GM18873 (cell line): ENCODE data around the gene HDGFL2.

ENCODE experiments used
- ATAC-seq: cut with Tn5 transposase; IDR thresholded peaks from one replicate; pipeline ENCODE4 v1.9.1; 2021; ENCODE audit warnings: mild to moderate bottlenecking, moderate library complexity, moderate number of reproducible peaks; ENCODE audit not compliant: unreplicated experiment, low FRiP score

Gene HDGFL2

GRCh38 chr19:4472174-4472974 lies at the start of gene HDGFL2:
Gene HDGFL2 (plus strand): TSS chr19:4472297. CDS start chr19:4472351, 54 bp downstream.
- no peak for ATAC-seq

DNA sequence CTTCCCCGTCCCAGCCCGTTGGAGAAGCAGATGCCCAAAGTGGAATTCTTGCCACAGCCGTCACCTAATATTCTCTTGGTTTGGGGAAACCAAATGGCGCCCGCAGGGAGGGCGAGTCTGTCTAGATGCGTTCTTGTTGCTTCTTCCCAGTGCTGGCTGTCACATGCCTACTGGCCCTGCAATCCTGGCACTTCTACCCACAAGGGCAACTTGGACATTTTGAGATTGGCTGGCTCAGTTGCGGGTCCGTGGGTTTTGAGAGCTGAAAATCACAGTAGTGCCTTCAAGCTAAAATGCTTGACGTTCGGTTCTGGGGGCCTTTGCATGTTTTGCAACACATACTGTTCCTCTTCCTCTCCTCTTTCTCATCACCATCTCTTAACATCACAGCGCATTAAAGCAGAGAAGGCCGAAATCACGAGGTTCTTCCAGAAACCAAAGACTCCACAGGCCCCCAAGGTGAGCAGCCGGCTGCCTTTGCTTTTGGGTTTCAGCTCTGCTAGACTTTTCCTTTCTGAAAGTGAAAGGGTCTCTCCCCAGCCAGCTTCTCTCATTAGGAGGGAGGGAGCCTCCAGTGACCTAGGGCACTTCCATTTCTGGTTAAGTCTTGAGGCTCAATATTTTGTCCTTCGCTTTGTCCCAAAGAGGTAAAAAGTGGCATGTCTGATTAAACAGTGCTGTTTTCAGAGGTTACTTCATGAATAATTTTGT lies 48.5 kb upstream of the HDGFL2 start:
- ATAC-seq = no peak

- ATAC-seq = no peak
Measured at GRCh38 chr19:4425537-4425936, 46.6 kb upstream of the HDGFL2 start.

- no peak for ATAC-seq
Measured at GRCh38 chr19:4428326-4428975, 43.6 kb upstream of the HDGFL2 start.

DNA sequence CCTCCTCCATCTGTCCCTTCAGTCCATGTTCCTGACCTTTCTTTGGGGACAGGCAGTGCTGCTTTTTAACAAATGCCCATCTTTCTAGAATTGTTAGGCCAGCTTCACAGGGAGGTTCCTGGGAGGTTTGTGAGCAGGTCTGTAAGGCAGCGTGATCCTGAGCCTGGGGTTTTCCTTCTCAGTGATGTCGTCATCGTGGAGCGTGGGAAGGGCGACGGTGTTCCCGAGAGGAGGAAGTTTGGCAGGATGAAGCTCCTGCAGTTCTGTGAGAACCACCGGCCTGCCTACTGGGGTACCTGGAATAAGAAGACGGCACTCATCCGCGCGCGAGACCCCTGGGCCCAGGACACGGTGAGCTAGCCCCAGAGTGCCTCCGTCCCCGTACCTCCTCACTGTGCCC lies 42.8 kb upstream of the HDGFL2 start:
- no peak for ATAC-seq

DNA sequence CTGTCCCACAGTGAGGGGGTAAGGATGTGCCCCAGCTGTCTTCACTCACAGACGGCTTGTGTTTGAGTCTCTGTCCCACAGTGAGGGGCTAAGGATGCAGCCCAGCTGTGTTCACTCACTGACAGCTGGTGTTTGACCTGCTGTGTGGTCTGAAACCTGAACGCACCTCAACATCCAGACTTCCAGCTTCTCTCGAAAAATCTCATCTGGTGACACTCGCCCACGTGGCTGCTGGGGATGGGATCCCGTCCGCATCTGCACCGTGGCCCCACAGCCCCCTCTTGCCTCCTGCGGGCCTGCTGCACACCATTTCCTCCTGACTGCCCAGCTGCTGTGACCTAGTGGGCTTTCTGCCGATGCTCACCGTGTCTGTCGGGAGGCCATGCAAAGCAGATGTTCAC lies 42.3 kb upstream of the HDGFL2 start:
- no peak for ATAC-seq

- no peak for ATAC-seq
Measured at GRCh38 chr19:4430760-4431159, 41.3 kb upstream of the HDGFL2 start.

DNA sequence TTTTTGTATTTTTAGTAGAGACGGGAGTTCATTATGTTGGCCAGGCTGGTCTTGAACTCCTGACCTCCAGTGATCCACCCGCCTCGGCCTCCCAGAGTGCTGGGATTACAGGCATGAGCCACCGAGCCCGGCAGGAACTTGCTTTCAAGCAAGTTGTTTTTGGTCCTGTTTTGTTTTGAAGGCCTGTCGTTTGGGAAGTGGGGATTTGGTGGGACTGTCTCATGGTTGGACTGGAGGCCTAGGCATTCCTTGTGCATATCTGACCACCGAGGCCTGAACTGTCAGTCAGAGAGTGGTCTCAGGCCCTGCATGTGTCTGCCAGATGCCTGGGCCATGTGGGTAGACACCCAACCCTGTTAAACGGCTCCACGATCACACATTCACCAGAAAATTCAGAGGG lies 40.8 kb upstream of the HDGFL2 start:
- no peak for ATAC-seq

GRCh38 chr19:4431808-4432674 lies 40.1 kb upstream of the HDGFL2 start:
- no peak for ATAC-seq

DNA sequence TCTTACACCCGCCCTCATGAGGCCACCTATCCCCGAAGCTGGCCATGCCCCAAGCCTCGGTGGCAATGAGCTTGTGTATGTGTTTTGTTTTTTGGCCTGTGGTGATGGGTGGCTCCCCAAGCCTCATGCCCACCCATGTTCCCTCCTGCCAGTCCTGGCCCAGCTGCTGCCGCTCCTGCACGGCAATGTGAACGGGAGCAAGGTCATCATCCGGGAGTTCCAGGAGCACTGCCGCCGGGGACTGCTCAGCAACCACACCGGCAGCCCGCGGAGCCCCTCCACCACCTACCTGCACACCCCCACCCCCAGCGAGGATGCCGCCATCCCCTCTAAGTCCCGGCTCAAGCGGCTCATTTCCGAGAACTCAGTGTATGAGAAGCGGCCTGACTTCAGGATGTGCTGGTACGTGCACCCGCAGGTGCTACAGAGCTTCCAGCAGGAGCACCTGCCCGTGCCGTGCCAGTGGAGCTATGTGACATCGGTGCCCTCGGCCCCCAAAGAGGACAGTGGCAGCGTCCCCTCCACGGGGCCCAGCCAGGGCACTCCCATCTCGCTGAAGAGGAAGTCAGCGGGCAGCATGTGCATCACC lies 39.1 kb upstream of the HDGFL2 start:
- no peak for ATAC-seq

- no peak for ATAC-seq
Measured at GRCh38 chr19:4434391-4434790, 37.7 kb upstream of the HDGFL2 start.

DNA sequence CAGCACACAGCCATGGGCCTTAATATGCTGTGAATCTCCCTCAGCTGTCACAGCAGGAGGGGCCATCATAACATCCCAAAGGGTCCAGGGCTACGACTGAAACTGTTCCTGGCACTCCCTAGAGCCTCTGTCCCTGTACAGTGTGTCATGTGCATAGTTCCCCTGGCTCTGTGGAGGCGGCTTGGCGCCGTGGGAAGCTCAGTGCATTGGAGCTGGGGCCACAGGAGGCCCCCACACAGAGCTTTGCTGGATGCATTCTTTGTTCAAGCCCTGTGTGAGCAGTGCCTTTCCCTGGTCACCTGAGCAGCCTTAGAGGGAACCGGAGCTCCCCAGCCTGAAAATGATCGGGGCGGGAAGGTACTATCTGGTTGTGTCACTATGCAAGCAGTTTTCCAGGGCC lies 35.9 kb upstream of the HDGFL2 start:
- no peak for ATAC-seq

DNA sequence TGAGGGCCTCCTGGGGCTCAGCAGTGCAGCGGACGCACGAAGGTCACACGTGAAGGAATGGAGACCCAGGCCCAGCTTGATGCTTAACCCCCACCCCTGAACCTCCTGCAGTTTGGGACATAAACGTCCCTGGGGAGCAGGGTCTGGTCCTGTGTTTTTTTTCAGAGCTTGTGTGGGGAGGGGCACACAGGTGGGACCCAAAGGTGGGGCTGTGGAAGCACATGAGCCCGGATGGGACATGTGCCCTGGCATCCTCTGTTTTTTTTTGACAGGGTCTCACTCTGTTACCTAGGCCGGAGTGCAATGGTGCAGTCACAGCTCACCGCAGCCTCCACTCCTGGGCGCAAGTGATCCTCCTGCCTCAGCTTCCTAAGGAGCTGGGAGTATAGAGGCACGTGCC lies 35.0 kb upstream of the HDGFL2 start:
- ATAC-seq = no peak

- no peak for ATAC-seq
Measured at GRCh38 chr19:4439243-4439642, 32.9 kb upstream of the HDGFL2 start.

DNA sequence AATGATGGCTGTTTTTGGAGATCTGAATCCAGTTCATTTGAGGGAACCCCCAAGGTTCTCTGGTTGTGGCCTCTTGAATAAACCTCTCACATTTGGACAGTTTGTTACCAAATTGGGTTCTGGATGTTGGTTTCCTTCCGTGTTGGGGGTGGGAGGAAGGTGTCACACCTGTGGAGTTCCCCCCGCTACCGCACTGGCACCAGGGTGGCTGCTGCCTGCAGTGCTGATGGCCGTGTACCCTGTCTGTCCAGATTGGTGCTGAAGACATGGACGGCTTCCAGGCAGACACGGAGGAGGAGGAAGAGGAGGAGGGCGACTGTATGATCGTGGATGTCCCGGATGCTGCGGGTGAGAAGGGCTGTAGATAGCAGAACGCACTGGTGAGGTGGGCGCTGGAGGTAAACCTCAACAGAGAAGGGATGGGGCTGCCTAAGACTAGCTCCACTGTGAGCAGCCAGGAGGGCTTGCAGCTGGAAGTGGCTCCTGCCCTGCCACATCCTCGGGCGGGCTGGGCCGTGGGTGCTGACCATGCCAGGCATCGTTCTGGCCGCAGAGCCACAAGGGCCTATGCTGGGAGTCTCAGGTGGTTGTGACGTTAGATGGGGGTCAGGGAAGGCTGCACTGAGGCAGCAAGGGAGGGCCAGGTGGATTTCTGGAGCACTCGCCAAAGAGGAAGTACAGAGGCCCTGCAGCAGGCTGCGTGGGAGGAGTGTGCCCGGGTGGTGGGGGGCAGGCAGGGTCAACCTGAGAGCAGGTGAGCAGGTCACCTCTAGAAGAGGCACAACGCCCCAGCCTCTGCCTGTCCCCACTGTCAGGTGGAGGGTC lies 29.9 kb upstream of the HDGFL2 start:
- no peak for ATAC-seq

GRCh38 chr19:4442819-4443146 lies 29.3 kb upstream of the HDGFL2 start:
- ATAC-seq = no peak

DNA sequence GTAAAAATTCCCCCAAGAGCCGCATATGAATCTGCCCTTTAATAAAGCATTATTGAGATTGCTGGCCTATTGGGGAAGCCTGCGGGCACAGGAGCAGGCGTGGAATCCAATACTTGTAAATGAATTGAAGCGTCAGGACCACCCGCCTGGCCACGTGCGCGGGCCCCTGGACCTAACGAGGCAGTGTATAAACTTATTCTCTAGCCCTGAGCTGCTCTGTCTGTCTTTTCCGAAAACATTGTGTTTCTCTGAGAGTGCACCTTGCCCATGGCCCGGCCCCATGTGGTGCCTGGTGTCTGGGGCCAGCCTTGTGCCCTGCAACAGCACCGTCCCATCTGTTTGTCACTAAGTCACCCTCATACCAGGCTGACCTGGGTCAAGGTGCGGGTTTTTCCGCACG lies 28.9 kb upstream of the HDGFL2 start:
- ATAC-seq = no peak

- no peak for ATAC-seq
Measured at GRCh38 chr19:4443966-4444764, 27.9 kb upstream of the HDGFL2 start.
